GM10248 (cell line): ENCODE data around the gene SGSH.

ENCODE experiments used
- CTCF ChIA-PET: fragments of 300-600 bp; sonication (Branson Sonifier 250); formaldehyde crosslinking; extraction: SDS; loops from one replicate; lab custom pipeline; 2021; ENCODE audit warnings: antibody characterized with exemption; lab: Yijun Ruan, JAX
- POLR2A ChIA-PET: fragments of 350-650 bp; sonication (Branson Sonifier 250); formaldehyde crosslinking; extraction: SDS; loops from one replicate; lab custom pipeline; 2020; ENCODE audit warnings: antibody characterized with exemption; lab: Yijun Ruan, JAX
- DNase-seq: peaks from one replicate; pipeline ENCODE4 v3.0.0; 2012; ENCODE audit errors: extremely low spot score
- CTCF ChIP-seq: IDR thresholded peaks from 2 replicates; pipeline ENCODE4 v1.5.1; 2012; ENCODE audit warnings: mild to moderate bottlenecking, low read depth; ENCODE audit errors: extremely low read depth, missing control alignments, control extremely low read depth

The SGSH gene

DNA sequence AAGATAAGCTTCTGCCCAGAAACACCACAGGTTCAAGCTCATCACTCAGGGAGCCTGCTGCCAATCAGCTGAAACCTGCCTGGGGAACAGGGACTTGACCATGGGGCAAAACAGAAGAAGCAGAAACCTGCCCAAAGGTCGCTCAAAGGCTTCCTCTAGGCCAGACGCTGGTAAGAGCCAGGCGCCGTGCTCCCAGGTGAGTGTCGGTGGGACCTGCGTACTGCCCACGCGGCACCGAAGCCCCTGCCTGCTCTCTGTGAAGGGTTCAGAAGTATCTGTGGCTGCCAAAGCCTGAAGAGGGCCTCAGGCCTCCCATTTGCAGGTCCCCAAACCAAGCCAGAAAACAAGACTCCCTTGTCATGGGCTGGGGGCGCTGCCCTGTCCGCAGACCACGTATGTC is 10.4 kb downstream of the SGSH start:
- TF ChIP-seq CTCF: no peak
- no peak for DNase-seq
- CTCF ChIA-PET: interaction anchor here (1.9 kb wide), 1 partner anchor 12 kb away, joined by 4 read pairs; no protein-coding TSS in a partner anchor
- POLR2A ChIA-PET: interaction anchor here (0.6 kb wide), 1 partner anchor 10 kb away, joined by 3 read pairs; no protein-coding TSS in a partner anchor

DNA sequence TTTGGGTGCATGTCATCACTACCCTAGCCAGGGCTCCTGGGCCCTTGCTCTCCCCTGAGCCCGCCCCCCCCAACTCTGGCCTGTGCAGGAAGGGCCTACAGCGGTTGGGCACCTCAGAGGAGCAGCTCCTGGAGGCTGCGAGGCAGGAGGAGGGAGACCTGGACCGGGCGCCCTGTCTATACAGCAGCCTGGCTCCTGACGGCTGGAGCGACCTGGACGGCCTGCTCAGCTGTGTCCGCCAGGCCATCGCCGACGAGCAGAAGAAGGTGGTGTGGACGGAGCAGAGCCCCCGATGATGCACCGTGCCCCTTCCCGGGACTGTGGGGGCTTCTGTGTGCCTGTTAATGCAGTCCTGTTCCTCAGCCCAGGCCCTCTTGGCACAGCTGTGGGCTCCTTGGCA is 12.1 kb downstream of the SGSH start:
- ChIA-PET POLR2A (no interaction called here), CTCF (interaction anchor here (1.3 to 5.4 kb wide), 3 partner anchors 10 to 15 kb away, joined by 3 to 32 read pairs (median 4); no protein-coding TSS in a partner anchor)
- TF ChIP-seq CTCF: no peak
- no peak for DNase-seq

DNA sequence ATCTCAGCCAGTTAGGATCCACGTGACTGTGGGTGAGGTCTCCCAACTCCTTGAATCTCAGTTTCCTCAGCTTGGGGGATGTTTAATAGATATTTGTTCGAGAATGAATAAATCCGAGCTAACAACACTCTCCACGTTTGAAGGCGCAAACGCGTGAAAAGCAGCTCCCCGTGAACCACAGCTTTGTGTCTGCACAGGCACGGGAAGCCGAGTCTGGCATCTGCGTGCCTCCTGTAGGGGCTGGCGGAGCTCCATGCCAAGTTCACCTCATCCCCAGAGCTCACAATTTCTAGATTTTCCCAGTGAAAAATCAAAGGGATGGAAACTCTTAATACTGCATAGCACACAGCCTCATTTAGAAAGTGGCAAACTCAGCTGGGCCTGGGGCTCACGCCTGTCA is 14.3 kb downstream of the SGSH start:
- CTCF ChIA-PET: interaction anchor here (0.9 to 5.4 kb wide), 2 partner anchors 10 to 123 kb away, joined by 3 to 32 read pairs; no protein-coding TSS in a partner anchor
- no peak for DNase-seq
- POLR2A ChIA-PET: no interaction called here
- no peak for TF ChIP-seq CTCF

- ChIA-PET POLR2A (interaction anchor here (0.8 kb wide), 1 partner anchor 12 kb away, joined by 3 read pairs; no protein-coding TSS in a partner anchor), CTCF (interaction anchor here (0.9 to 5.4 kb wide), 2 partner anchors 9 to 122 kb away, joined by 3 to 32 read pairs; no protein-coding TSS in a partner anchor)
- no peak for DNase-seq
Measured at GRCh38 chr17:80204626-80205468, 15.3 kb downstream of the SGSH start.

DNA sequence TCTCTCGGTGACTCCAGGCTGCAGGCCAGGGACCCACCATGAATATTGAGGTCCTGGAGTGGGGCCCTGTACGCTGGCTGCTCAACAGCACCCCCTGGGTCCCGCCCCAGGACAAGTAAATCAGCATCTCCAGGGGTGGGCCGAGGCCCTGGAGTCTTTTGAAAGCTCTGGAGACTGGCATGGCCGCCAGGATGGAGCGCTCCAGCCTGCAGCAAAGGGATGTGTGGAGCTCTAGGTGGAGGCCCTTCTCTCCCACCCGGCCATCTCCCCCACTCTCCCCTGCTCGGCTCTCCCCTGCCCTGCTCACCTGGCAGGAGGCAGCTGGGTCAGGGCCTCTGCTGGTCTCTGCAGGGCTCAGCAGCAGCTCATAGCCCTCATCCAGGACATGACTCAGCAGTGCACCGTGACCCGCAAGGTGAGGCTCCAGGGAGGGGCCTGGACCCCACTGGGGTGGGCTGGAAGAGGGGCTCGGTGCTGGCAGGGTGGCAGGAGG is 16.6 kb downstream of the SGSH start:
- CTCF ChIA-PET: interaction anchor here (1.0 to 5.4 kb wide), 4 partner anchors 8 to 102 kb away, joined by 3 to 32 read pairs (median 4); partner anchors contain the start of gene GAA
- DNase-seq: no peak
- TF ChIP-seq CTCF: no peak
- POLR2A ChIA-PET: no interaction called here

More at GRCh38 chr17:80204626-80205468, 15.3 kb downstream of the SGSH start:
- no peak for TF ChIP-seq CTCF

- TF ChIP-seq CTCF: no peak
- POLR2A ChIA-PET: interaction anchor here (0.6 to 1.5 kb wide), 3 partner anchors 50 to 63 kb away, joined by 3 to 8 read pairs (median 5); no protein-coding TSS in a partner anchor
Measured at GRCh38 chr17:80202197-80202596, 17.9 kb downstream of the SGSH start.

More at GRCh38 chr17:80202197-80202596, 17.9 kb downstream of the SGSH start:
- no peak for DNase-seq
- CTCF ChIA-PET: interaction anchor here (1.1 to 1.3 kb wide), 2 partner anchors 50 to 51 kb away, joined by 3 read pairs; no protein-coding TSS in a partner anchor
